HG03135 (cell line): ENCODE results near the gene LAMA2.

Source experiments
- ATAC-seq: cut with Tn5 transposase; IDR thresholded peaks from one replicate; pipeline ENCODE4 v1.9.1; 2021; ENCODE audit warnings: mild to moderate bottlenecking, moderate library complexity; ENCODE audit not compliant: unreplicated experiment

Gene LAMA2

GRCh38 chr6:129203190-129203900, 320.4 kb downstream of the LAMA2 start:
- ATAC-seq: no peak

GRCh38 chr6:129206821-129207220, 323.9 kb downstream of the LAMA2 start:
- no peak for ATAC-seq

- ATAC-seq: no peak
Observed at GRCh38 chr6:129207832-129208231, 324.9 kb downstream of the LAMA2 start.

- no peak for ATAC-seq
Observed at GRCh38 chr6:129208415-129209034, 325.6 kb downstream of the LAMA2 start.

GRCh38 chr6:129209355-129209754, 326.4 kb downstream of the LAMA2 start:
- no peak for ATAC-seq

DNA sequence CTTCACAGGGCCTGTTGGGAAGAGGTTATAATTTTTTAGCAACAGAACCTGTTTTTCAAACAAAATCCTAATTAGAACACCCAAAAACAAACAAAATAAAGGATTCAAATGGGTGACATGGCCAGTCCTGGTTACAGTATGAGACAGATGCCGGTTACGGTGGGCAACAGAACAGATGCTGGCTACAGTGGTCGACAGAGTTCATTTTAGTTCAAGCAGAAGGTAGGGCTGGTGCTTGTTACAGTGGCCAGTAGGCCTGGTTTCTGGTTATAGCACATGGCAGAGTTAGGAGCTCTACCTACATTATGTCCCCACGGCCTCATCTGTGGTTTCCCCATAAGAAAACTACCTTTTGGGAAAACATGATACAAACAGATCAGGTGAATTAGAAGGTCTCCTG, 327.7 kb downstream of the LAMA2 start:
- ATAC-seq: no peak

- no peak for ATAC-seq
Observed at GRCh38 chr6:129211626-129212025, 328.7 kb downstream of the LAMA2 start.

- ATAC-seq: no peak
Observed at GRCh38 chr6:129212081-129212480, 329.1 kb downstream of the LAMA2 start.

DNA sequence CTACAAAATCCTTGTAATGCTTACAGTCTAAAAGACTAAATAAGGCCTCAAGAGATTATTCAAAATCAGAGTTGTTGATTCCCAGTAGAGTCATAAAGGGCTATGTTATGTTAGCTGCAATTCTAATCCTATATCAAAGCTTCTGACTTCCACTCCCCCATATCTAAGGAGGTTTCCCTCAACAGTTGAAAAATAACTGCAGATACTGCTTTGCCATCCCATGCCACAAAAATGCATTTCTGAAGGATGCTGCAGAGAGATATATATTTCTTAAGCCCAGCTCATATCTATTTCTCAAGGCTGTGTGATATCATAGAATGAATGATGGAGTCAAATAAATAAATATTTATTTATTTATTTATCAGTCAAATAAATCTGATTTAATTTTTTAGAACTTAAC, 332.3 kb downstream of the LAMA2 start:
- no peak for ATAC-seq

- ATAC-seq: no peak
Observed at GRCh38 chr6:129215916-129216520, 333.1 kb downstream of the LAMA2 start.

DNA sequence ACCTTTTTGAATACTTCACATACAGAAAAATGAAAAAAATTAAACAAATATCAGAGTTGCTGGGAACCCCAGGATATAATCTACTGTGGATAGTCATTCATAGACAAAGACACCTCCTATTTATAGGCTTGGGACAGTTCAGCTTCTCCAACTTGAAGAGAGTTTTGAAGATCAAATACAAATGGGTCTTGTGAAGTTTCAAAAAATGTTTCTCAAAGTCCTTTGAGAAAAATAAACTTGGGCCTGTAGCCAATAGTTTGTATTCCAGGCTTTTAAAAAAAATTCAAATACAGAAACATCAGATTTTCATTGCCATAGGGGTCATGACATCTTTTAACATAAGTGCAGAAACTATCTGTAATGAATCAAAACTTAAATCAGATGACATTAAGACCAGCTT, 334.8 kb downstream of the LAMA2 start:
- no peak for ATAC-seq

- ATAC-seq: no peak
Observed at GRCh38 chr6:129233458-129234134, 350.7 kb downstream of the LAMA2 start.

- ATAC-seq: no peak
Observed at GRCh38 chr6:129235167-129236000, 352.4 kb downstream of the LAMA2 start.

DNA sequence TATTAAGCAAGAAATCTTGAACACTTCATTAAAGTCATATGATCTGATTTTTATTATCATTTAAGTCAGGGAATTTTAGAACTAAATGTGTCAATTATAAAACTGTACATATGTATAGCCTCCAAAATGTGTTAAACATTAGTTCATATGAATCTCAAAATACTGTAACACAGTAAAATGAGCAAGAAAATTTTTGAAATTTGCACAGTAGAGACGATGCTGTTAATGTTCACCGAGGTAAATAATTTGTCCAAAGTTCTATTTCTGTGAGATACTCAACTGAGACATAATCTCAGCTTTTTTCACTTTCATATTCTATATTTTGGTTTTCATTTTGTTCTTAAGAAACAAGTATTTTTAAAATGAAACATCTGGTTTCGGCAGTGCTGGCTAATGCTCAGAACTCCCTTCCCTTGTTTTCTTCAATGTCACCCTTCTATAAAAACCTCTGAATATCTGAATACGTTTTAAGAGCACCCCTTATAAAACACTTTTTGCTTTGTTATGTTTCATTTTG, 353.1 kb downstream of the LAMA2 start:
- ATAC-seq: no peak

DNA sequence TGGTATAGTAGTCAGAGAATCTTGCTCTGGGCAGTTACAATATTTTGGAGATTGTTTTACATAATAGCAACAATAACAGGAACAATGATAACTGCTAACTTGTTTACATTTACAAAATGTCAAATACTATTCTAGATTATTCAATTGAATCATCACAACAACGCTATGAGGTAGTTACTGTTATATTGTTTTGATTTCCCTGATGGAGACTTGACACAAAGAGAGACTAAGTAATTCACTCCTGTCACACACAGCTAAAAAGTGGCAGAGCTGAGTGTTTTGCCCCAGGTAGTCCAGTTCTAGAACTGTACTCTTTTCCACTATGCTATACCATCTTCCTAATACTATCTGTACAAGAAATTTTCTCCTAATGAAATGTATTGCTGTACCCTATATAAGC, 356.1 kb downstream of the LAMA2 start:
- ATAC-seq: no peak

DNA sequence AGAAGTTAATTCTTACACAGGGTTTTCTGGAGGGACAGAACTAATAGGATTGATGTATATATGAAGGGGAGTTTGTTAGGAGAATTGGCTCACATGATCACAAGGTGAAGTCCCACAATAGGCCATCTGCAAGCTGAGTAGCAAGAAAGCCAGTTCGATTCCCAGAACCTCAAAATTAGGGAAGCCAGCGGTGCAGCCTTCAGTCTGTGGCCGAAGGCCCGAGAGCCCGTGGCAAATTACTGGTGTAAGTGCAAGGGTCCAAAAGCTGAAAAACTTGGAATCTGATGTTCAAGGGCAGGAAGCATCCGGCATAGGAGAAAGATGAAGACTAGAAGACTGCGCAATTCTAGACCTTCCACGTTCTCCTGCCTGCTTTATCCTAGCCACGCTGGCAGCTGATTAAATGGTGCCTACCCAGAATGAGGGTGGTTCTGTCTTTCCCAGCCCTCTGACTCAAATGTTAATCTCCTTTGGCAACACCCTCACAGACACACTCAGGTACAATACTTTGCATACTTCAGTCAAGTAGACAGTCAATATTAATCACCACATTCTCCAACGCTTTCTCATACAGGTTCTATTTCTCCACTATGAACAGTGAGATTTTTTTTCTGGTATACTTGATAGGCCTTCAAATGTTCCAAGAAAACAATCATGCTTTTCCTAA, 357.0 kb downstream of the LAMA2 start:
- no peak for ATAC-seq

DNA sequence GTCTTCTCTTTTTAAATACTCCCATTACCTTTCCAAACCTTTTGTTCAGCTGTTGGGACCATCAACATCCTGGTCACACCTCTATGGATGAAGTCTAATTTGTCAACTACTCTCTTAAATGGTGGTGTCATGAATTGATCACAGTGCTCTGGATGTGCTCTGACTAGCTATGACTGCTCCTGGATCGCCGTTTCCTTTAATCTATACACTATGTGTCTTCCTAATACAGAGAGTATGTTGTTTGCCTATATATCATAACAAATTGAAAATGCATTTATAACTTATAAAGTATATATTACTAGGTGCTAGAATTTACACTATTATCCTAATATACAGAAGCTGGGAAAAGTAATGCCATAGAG, 357.5 kb downstream of the LAMA2 start:
- ATAC-seq: no peak

DNA sequence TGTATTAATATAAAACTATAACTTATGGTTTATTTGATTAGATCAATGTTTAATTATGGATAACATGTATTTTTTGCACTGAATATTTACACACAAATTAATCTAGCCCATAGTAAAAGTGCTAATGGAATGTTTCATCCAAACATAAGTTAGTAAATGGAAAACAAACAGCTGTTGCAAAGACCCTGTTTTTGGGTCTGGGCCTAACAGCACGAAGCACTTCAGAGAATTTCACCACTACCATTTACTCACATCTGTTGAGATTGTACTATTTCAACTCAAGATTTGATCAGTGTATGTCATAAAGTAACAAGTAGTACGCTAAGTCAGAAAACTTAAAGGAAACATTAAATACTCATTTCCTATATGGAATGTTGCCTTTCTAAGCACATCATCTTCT, 359.6 kb downstream of the LAMA2 start:
- no peak for ATAC-seq

- ATAC-seq: no peak
Observed at GRCh38 chr6:129243377-129243776, 360.4 kb downstream of the LAMA2 start.

DNA sequence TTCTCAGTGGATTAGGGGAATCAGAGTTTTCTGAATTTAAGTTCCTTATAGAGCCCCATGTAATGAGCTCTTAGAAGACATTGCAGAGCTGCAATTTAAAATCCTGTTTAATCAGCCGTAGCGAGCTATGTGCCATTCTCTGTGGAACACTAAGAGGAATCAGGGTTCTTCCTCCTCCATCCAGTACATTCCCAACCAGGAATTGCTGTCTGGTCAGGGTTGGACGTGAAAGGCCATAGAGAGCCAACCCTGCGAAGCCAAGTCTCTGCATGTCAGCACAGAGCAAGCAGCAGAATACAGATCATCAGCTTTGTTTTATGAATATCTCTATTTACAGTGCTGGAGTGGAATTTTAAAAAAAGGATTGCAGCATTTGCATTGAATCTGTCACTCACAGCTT, 366.0 kb downstream of the LAMA2 start:
- no peak for ATAC-seq
